Frontal cortex (tissue), 4 donors: ENCODE measurements around the gene UBE2J2. TPM values are rescaled to one million over a fixed set of nuclear protein-coding genes. Genes with fewer than 3 reads are reported as not detected.

Experiments used
- DNase-seq, 2 donors: peaks; one replicate each; pipeline ENCODE4 v3.0.0; 2012; ENCODE audit warnings: low spot score in 2 of 2
- FAIRE-seq: peaks from 2 replicates; lab custom pipeline; 2012; peaks lifted over from hg19 to GRCh38; lab: Jason Lieb, UNC
- total RNA-seq: library from RNA; depleted of rRNA; stranded (reverse); fragments of >200 nt; gene quantifications from one replicate; pipeline ENCODE4 v1.2.3, GENCODE V29; 2014
- donor health status: control.
- donor health status: control.
- donor health status: control.

UBE2J2 gene
- total RNA-seq, 1 donor from 2014 or later = 37.9 TPM

GRCh38 chr1:1298861-1299685 is 25.4 kb upstream of the UBE2J2 start:
- peak; percentile 77 to 94 for DNase-seq
- FAIRE-seq = peak; percentile 53

GRCh38 chr1:1297802-1298424 is 24.3 kb upstream of the UBE2J2 start:
- DNase-seq = no peak

GRCh38 chr1:1296070-1297061 is 22.7 kb upstream of the UBE2J2 start:
- FAIRE-seq = no peak

More at GRCh38 chr1:1297802-1298424, 24.3 kb upstream of the UBE2J2 start:
- no peak for FAIRE-seq

GRCh38 chr1:1295154-1295923 is 21.7 kb upstream of the UBE2J2 start:
- FAIRE-seq (no peak), DNase-seq (no peak)

More at GRCh38 chr1:1296070-1297061, 22.7 kb upstream of the UBE2J2 start:
- no peak for DNase-seq

GRCh38 chr1:1294250-1294890 is 20.7 kb upstream of the UBE2J2 start:
- DNase-seq (no peak), FAIRE-seq (no peak)

GRCh38 chr1:1293263-1294249 is 19.9 kb upstream of the UBE2J2 start:
- DNase-seq = no peak
- no peak for FAIRE-seq

DNA sequence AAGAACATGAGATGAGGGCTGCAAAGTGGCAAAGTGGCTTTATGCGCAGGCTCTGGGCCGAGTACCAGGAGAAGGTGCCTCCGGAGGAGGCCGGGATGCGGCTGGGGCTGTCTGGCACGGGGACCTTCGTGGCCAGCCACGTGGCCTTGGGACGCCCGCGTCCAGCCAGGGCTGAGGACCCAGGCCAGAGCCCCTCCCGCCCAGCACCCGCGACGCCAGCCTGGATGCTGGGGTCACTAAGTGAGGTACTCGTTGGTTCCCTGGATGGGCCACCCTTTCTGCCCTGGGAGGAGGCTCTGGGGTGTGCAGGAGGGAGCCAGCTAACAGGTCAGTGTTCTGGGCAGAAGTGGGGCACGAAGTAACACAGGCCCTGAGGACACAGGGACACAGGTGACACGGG is 19.2 kb upstream of the UBE2J2 start:
- no peak for FAIRE-seq

GRCh38 chr1:1292442-1292779 is 18.8 kb upstream of the UBE2J2 start:
- FAIRE-seq (no peak), DNase-seq (no peak)

More for the DNA sequence above, 19.2 kb upstream of the UBE2J2 start:
- DNase-seq = no peak

DNA sequence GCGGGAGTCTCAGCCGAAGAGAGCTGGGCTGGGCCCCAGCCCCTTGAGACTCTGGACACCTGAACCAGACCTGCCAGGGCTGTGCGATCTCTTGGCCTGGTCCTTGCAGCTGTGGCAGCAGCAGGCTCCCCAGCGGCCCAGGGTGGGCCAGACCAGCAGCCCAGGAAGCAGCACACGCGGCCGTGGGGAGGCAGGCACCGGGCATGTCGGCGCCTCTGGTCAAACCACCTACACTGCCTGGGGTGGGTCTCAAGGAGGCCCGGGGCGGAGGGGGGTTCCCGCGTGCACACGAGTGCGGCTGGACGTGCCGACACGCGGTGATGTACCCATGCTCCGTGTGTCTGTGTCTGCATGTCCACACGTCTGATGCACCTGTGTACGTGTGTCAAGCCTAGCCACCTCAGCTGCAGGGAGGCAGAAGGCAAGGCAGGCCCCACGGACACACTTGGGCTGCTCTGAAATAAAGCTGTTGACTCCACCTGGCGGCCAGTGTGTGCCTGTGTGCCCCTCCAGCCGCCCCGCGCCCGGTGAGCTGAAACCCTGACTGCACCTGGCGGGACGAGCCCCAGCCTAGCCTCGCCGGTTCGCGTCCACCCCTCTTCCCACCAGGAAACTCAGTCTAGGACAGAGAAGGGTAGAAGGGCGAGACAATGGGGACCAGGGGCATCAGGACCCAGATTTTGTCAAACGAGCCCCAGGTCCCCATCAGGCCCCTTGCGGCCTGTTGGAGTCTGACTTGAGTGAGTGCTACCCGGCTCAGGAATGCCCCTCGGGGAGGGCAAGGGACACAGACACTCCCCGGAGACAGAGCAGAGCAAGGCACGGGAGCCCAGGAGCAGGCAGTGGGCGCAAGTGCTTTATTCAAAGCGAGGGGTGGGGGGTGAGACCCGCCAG is 18.1 kb upstream of the UBE2J2 start:
- DNase-seq (peak in 1 of 2 donors; percentile 73), FAIRE-seq (no peak)

GRCh38 chr1:1291023-1291528 is 17.4 kb upstream of the UBE2J2 start:
- no peak for FAIRE-seq

DNA sequence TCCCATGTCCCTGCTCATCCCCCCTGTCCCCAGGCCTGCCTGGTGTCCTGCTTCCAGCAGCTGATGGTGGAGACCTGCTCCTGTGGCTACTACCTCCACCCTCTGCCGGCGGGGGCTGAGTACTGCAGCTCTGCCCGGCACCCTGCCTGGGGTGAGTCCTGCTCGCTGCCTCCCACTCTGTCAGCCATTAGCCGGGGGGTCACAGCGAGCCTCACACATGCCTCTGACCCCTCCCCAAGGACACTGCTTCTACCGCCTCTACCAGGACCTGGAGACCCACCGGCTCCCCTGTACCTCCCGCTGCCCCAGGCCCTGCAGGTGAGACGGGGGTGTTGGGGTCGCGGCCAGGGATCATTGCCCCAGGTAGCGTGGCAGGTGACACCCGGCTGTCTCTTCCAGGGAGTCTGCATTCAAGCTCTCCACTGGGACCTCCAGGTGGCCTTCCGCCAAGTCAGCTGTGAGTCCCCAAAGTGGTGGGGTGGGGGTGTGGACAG is 16.6 kb upstream of the UBE2J2 start:
- DNase-seq (peak in 1 of 2 donors; percentile 73), FAIRE-seq (no peak)

More at GRCh38 chr1:1291023-1291528, 17.4 kb upstream of the UBE2J2 start:
- no peak for DNase-seq

DNA sequence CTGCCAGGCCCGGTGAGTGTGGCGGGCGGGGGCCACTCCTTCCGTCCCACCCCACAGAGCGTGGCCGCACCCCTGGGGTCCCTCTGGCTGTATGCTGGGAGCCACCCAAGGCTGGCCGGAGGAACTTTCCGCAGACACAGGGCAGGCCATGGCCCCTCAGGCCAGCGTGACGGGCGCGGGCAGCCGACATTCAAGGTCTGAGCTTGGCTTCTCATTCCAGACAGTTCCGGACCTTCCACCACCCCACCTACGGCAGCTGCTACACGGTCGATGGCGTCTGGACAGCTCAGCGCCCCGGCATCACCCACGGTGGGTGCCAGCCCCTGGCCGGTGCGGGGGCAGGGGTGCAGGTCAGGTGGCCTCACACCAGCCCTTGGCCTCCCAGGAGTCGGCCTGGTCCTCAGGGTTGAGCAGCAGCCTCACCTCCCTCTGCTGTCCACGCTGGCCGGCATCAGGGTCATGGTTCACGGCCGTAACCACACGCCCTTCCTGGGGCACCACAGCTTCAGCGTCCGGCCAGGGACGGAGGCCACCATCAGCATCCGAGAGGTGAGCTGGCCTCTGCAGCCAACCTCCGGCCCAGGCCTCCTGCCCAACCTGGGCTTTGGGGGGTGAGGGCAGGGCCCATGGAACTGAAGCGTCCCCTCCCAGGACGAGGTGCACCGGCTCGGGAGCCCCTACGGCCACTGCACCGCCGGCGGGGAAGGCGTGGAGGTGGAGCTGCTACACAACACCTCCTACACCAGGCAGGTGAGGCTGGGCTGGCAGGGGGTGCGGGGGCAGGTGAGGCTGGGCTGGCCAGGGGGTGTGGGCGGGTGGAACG is 13.8 kb upstream of the UBE2J2 start:
- FAIRE-seq (no peak), DNase-seq (no peak)

DNA sequence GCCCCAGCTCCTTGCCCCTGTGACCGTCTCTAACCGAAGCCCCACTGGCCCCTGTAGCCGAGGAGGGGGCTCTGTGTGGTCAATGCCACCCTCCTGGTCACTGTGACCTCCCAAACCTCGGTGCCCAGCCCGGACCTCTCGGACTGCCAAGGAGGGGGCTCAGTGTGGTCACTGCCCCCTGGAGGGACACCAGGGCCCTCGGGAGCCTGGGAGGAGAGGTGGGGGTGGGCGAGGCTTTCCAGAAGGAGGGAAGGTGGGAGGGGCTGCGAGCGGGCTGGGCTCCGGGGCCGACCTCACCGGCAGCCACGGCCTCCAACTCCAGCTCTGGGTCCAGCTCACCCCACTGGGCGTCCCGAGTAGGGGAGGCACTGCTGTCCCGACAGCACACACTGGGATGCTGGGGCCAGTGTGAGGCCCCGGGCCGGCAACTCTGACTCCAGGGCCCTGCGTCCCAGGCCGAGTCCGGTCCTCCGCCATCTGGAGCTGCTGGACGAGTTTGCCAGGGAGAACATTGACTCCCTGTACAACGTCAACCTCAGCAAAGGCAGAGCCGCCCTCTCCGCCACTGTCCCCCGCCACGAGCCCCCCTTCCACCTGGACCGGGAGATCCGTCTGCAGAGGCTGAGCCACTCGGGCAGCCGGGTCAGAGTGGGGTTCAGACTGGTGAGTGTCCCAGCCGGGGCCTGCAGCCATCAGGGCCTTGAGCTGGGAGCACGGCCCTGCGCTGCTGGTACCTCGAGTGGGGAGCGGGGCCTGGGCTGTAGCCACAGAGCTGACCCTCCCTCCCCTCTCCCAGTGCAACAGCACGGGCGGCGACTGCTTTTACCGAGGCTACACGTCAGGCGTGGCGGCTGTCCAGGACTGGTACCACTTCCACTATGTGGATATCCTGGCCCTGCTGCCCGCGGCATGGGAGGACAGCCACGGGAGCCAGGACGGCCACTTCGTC is 12.9 kb upstream of the UBE2J2 start:
- DNase-seq = no peak
- no peak for FAIRE-seq

DNA sequence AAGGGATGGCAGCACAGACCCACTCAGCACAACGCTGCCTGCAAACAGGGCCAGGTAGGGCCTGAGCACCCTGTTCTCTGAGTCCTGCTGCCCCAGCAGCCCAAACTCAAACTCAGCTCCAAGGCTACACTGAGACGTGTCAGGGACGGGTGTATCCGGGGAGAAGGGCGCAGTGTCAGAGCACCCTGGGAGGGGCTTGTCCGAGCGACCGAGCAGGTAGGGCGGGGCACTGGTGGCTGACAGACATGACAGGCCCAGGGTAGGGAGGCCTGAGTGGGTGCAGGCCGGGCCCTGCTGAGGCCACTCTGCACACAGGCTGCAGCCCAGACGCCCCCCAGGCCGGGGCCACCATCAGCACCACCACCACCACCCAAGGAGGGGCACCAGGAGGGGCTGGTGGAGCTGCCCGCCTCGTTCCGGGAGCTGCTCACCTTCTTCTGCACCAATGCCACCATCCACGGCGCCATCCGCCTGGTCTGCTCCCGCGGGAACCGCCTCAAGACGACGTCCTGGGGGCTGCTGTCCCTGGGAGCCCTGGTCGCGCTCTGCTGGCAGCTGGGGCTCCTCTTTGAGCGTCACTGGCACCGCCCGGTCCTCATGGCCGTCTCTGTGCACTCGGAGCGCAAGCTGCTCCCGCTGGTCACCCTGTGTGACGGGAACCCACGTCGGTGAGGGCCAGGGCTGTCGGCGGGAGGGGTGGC is 12.1 kb upstream of the UBE2J2 start:
- no peak for DNase-seq

More for the DNA sequence above, 12.1 kb upstream of the UBE2J2 start:
- FAIRE-seq = no peak
